Activated effector memory CD4-positive, alpha-beta T cell treated with anti-CD3 and anti-CD28 coated beads, Interleukin-2, amount 50 U/mL, for 16 hours (primary cell): Measurements from ENCODE around the gene CCR5.
"Not testable (repeated sequence)": the region's sequence is repeated elsewhere in the genome, so short reads cannot be mapped to it uniquely, and the experiment has no call there.

Source experiments
- DNase-seq: peaks from one replicate; pipeline ENCODE4 v3.0.0-alpha.2; 2020

CCR5 gene

GRCh38 chr3:46388847-46389246 lies 18.1 kb downstream of the CCR5 start:
- DNase-seq, result not testable (repeated sequence)

GRCh38 chr3:46389306-46389705 lies 18.6 kb downstream of the CCR5 start:
- DNase-seq, result no peak

GRCh38 chr3:46391526-46391925 lies 20.8 kb downstream of the CCR5 start:
- DNase-seq, result not testable (repeated sequence)

- DNase-seq, result no peak
These were observed 22.3 kb downstream of the CCR5 start for GRCh38 chr3:46393011-46393410.

- no peak for DNase-seq
These were observed 23.0 kb downstream of the CCR5 start for GRCh38 chr3:46393554-46394434.

GRCh38 chr3:46395210-46395661 lies 24.5 kb downstream of the CCR5 start:
- DNase-seq, result no peak

GRCh38 chr3:46395766-46396530 lies 25.2 kb downstream of the CCR5 start:
- DNase-seq, result no peak

- no peak for DNase-seq
These were observed 26.4 kb downstream of the CCR5 start for GRCh38 chr3:46397111-46397510.

- DNase-seq, result no peak
These were observed 27.6 kb downstream of the CCR5 start for GRCh38 chr3:46398186-46398955.

GRCh38 chr3:46399098-46399497 lies 28.4 kb downstream of the CCR5 start:
- no peak for DNase-seq

GRCh38 chr3:46399557-46399956 lies 28.8 kb downstream of the CCR5 start:
- no peak for DNase-seq

- DNase-seq, result no peak
These were observed 29.4 kb downstream of the CCR5 start for GRCh38 chr3:46400000-46400734.

- DNase-seq, result no peak
These were observed 30.1 kb downstream of the CCR5 start for GRCh38 chr3:46400846-46401245.

GRCh38 chr3:46401579-46401978 lies 30.8 kb downstream of the CCR5 start:
- DNase-seq, result no peak

- DNase-seq, result not testable (repeated sequence)
These were observed 32.2 kb downstream of the CCR5 start for GRCh38 chr3:46402902-46403301.

GRCh38 chr3:46405301-46406019 lies 34.7 kb downstream of the CCR5 start:
- no peak for DNase-seq

GRCh38 chr3:46406443-46406787 lies 35.7 kb downstream of the CCR5 start:
- no peak for DNase-seq

GRCh38 chr3:46406788-46407611 lies 36.3 kb downstream of the CCR5 start, which contains the start of the genes CCR5AS and CCRL2:
TSS of gene CCR5AS (minus strand) at chr3:46407066.
TSS of gene CCRL2 (plus strand) at chr3:46407259. CDS start at chr3:46408080, 821 bp downstream.
- DNase-seq, result peak; percentile 69

- no peak for DNase-seq
These were observed 37.2 kb downstream of the CCR5 start for GRCh38 chr3:46407970-46408369.

- no peak for DNase-seq
These were observed 38.1 kb downstream of the CCR5 start for GRCh38 chr3:46408853-46409252.
